C4-2B (cell line): ENCODE data around the gene TTLL1.
"Not testable (repeated sequence)": the region's sequence is repeated elsewhere in the genome, so short reads cannot be mapped to it uniquely, and the experiment has no call there.

Experiments
- H3K27ac ChIP-seq: fragments of 450-650 bp; 2 replicates; pipeline ENCODE4 v1.5.1; 2017
- CTCF ChIP-seq: fragments of 450-650 bp; conservative IDR thresholded peaks from 2 replicates; pipeline ENCODE4 v1.5.1; 2017; ENCODE audit warnings: mild to moderate bottlenecking
- ZFX ChIP-seq: fragments of 450-650 bp; IDR thresholded peaks from 2 replicates; pipeline ENCODE4 v1.6.1; 2017

Gene TTLL1

GRCh38 chr22:43109921-43110443, 20.8 kb upstream of the TTLL1 start:
- H3K27ac ChIP-seq: peak overlapping the region; percentile 90; the same call in 1 of the 2 replicates
- TF ChIP-seq CTCF: no peak
- no peak for TF ChIP-seq ZFX

- TF ChIP-seq CTCF (no peak), ZFX (no peak)
- H3K27ac ChIP-seq: no peak overlapping the region
Measured at GRCh38 chr22:43109511-43109910, 20.3 kb upstream of the TTLL1 start.

- TF ChIP-seq CTCF (no peak), ZFX (no peak)
- no peak overlapping the region for H3K27ac ChIP-seq
Measured at GRCh38 chr22:43106302-43106701, 17.1 kb upstream of the TTLL1 start.

GRCh38 chr22:43104950-43105349, 15.8 kb upstream of the TTLL1 start:
- not testable (repeated sequence) for H3K27ac ChIP-seq

- H3K27ac ChIP-seq: peak overlapping the region; percentile 4; the same call in 1 of the 2 replicates
Measured at GRCh38 chr22:43104056-43104625, 14.9 kb upstream of the TTLL1 start.

GRCh38 chr22:43101306-43101705, 12.1 kb upstream of the TTLL1 start:
- TF ChIP-seq ZFX (no peak), CTCF (no peak)
- no peak overlapping the region for H3K27ac ChIP-seq

- no peak overlapping the region for H3K27ac ChIP-seq
- TF ChIP-seq ZFX (no peak), CTCF (no peak)
Measured at GRCh38 chr22:43100225-43100624, 11.0 kb upstream of the TTLL1 start.

- H3K27ac ChIP-seq: no peak overlapping the region
- TF ChIP-seq CTCF: no peak
- no peak for TF ChIP-seq ZFX
Measured at GRCh38 chr22:43099095-43099494, 9.9 kb upstream of the TTLL1 start.
